Neural cell (in vitro differentiated cells): ENCODE results near the gene PDE4D. TPM values are rescaled to one million over a fixed set of nuclear protein-coding genes. Genes with fewer than 3 reads are reported as not detected.

Source experiments
- H2AFZ ChIP-seq: fragments of 200-600, 300-800 bp; sonication (generic), shearing (Covaris generic); 2 replicates; pipeline ENCODE4 v1.6.0; 2014; ENCODE audit warnings: low read depth, mild to moderate bottlenecking, antibody characterized with exemption, low read length, moderate library complexity
- H3F3A ChIP-seq: fragments of 200-600 bp; shearing (Covaris generic); 2 replicates; pipeline ENCODE4 v1.6.1; 2016; ENCODE audit warnings: mild to moderate bottlenecking, moderate library complexity, mixed read lengths, antibody characterized with exemption, low read length; ENCODE audit not compliant: insufficient read depth, poor library complexity, severe bottlenecking
- H3K27ac ChIP-seq: fragments of 200-600, 300-800 bp; sonication (generic), shearing (Covaris generic); 2 replicates; pipeline ENCODE4 v1.5.1; 2014; ENCODE audit warnings: mild to moderate bottlenecking, low read length, moderate library complexity
- H3K27me3 ChIP-seq: fragments of 300-800, 200-600 bp; sonication (generic), shearing (Covaris generic); 2 replicates; pipeline ENCODE4 v1.6.0; 2014; ENCODE audit warnings: mild to moderate bottlenecking, low read depth, low read length, moderate library complexity; ENCODE audit not compliant: insufficient read depth
- H3K36me3 ChIP-seq: fragments of 300-800, 200-600 bp; sonication (generic), shearing (Covaris generic); 2 replicates; pipeline ENCODE4 v1.5.1; 2014; ENCODE audit warnings: mild to moderate bottlenecking, antibody characterized with exemption, low read length, moderate library complexity; ENCODE audit not compliant: insufficient read depth
- H3K4me2 ChIP-seq: fragments of 300-800, 200-600 bp; sonication (generic), shearing (Covaris generic); 2 replicates; pipeline ENCODE4 v1.6.0; 2014; ENCODE audit warnings: mild to moderate bottlenecking, low read length
- H3K4me3 ChIP-seq: fragments of 300-800, 200-600 bp; sonication (generic), shearing (Covaris generic); 2 replicates; pipeline ENCODE4 v1.5.1; 2014; ENCODE audit warnings: mild to moderate bottlenecking, low read length, moderate library complexity
- H3K79me2 ChIP-seq: fragments of 200-600 bp; shearing (Covaris generic); replicated peaks from 2 replicates; pipeline ENCODE4 v1.6.0; 2014; ENCODE audit warnings: mild to moderate bottlenecking, low read length, moderate library complexity; ENCODE audit not compliant: insufficient read depth
- H3K9ac ChIP-seq: fragments of 300-800, 200-600 bp; sonication (generic), shearing (Covaris generic); 2 replicates; pipeline ENCODE4 v1.6.1; 2016; ENCODE audit warnings: mild to moderate bottlenecking, low read length, mixed read lengths
- H3K9me2 ChIP-seq: fragments of 200-600 bp; shearing (Covaris generic); 2 replicates; pipeline ENCODE4 v1.6.1; 2016; ENCODE audit warnings: mild to moderate bottlenecking, low read length, mixed read lengths; ENCODE audit not compliant: insufficient read depth
- H3K9me3 ChIP-seq: fragments of 200-600, 300-800 bp; sonication (generic), shearing (Covaris generic); 2 replicates; pipeline ENCODE4 v1.6.1; 2016; ENCODE audit warnings: mild to moderate bottlenecking, mixed run types, low read length, moderate library complexity, mixed read lengths
- H4K20me1 ChIP-seq: fragments of 200-600 bp; shearing (Covaris generic); 2 replicates; pipeline ENCODE4 v1.6.1; 2016; ENCODE audit warnings: mild to moderate bottlenecking, mixed run types; ENCODE audit not compliant: insufficient read depth
- EP300 ChIP-seq: fragments of 450-650 bp; conservative IDR thresholded peaks from 2 replicates; pipeline ENCODE4 v1.6.1; 2014; ENCODE audit warnings: antibody characterized with exemption, mild to moderate bottlenecking, moderate library complexity; ENCODE audit not compliant: poor library complexity, severe bottlenecking
- EZH2 ChIP-seq: fragments of 200-600, 300-800 bp; shearing (Covaris generic), sonication (generic); IDR thresholded peaks from 2 replicates; pipeline ENCODE4 v1.6.1; 2014; ENCODE audit warnings: antibody characterized with exemption, low read length, borderline replicate concordance, mild to moderate bottlenecking; ENCODE audit not compliant: insufficient read depth, poor library complexity, severe bottlenecking
- MXI1 ChIP-seq: fragments of 450-650 bp; conservative IDR thresholded peaks from 2 replicates; pipeline ENCODE4 v1.6.1; 2014; ENCODE audit warnings: antibody characterized with exemption, mild to moderate bottlenecking; ENCODE audit not compliant: poor library complexity, severe bottlenecking
- POLR2AphosphoS5 ChIP-seq: IDR thresholded peaks from 2 replicates; pipeline ENCODE4 v1.6.1; 2012
- RAD21 ChIP-seq: fragments of 450-650 bp; conservative IDR thresholded peaks from 2 replicates; pipeline ENCODE4 v1.6.1; 2014; ENCODE audit warnings: antibody characterized with exemption, mild to moderate bottlenecking, moderate library complexity
- SMC3 ChIP-seq: fragments of 450-650 bp; conservative IDR thresholded peaks from 2 replicates; pipeline ENCODE4 v1.6.1; 2014; ENCODE audit warnings: antibody characterized with exemption, mild to moderate bottlenecking, moderate library complexity; ENCODE audit not compliant: poor library complexity
- TAF1 ChIP-seq: IDR thresholded peaks from 2 replicates; pipeline ENCODE4 v1.6.1; 2012; ENCODE audit warnings: low read depth
- polyA plus RNA-seq: library from polyadenylated mRNA; depleted of rRNA; stranded (reverse); fragments of >200 nt; gene quantifications from 2 replicates; pipeline ENCODE4 v1.2.3, GENCODE V29; 2014
- TF ChIP-seq, protein P1 (sequence below): IDR thresholded peaks from 2 replicates; pipeline ENCODE4 v1.6.1; 2012; ENCODE audit warnings: borderline replicate concordance
- TF ChIP-seq, protein P2 (sequence below): fragments of 450-650 bp; IDR thresholded peaks from 2 replicates; pipeline ENCODE4 v1.5.1; 2014; ENCODE audit warnings: antibody characterized with exemption, mild to moderate bottlenecking, moderate library complexity; ENCODE audit not compliant: poor library complexity, severe bottlenecking

PDE4D gene
- polyA plus RNA-seq, 1 donor from 2014 or later = 42.8 TPM

DNA sequence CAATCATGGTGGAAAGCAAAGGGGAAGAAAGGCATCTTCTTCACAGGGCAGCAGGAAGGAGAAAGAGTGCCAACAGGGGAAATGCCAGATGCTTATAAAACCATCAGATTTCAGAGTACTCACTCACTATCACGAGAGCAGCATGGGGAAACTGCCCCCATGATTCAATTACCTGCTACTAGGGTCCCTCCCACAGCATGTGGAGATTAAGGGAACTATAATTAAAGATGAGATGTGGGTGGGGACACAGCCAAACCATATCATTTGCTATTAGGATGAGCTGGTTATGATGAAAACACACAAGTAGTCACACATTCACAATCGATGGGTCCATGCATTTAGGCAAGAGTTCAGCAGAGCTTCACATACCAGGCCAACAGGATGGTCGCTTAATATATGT, 469.0 kb downstream of the PDE4D start:
- no peak overlapping the region for H3K4me2 ChIP-seq
- no peak overlapping the region for H2AFZ ChIP-seq
- no peak overlapping the region for H3K27ac ChIP-seq
- no peaks in the 10 kb centered on the region for H3F3A ChIP-seq
- H3K9me3 ChIP-seq = no peaks in the 10 kb centered on the region
- H3K9ac ChIP-seq = no peak overlapping the region
- H3K36me3 ChIP-seq = no peaks in the 10 kb centered on the region
- H4K20me1 ChIP-seq = no peaks in the 10 kb centered on the region
- no peak for TF ChIP-seq TAF1
- TF ChIP-seq, protein P1, sequence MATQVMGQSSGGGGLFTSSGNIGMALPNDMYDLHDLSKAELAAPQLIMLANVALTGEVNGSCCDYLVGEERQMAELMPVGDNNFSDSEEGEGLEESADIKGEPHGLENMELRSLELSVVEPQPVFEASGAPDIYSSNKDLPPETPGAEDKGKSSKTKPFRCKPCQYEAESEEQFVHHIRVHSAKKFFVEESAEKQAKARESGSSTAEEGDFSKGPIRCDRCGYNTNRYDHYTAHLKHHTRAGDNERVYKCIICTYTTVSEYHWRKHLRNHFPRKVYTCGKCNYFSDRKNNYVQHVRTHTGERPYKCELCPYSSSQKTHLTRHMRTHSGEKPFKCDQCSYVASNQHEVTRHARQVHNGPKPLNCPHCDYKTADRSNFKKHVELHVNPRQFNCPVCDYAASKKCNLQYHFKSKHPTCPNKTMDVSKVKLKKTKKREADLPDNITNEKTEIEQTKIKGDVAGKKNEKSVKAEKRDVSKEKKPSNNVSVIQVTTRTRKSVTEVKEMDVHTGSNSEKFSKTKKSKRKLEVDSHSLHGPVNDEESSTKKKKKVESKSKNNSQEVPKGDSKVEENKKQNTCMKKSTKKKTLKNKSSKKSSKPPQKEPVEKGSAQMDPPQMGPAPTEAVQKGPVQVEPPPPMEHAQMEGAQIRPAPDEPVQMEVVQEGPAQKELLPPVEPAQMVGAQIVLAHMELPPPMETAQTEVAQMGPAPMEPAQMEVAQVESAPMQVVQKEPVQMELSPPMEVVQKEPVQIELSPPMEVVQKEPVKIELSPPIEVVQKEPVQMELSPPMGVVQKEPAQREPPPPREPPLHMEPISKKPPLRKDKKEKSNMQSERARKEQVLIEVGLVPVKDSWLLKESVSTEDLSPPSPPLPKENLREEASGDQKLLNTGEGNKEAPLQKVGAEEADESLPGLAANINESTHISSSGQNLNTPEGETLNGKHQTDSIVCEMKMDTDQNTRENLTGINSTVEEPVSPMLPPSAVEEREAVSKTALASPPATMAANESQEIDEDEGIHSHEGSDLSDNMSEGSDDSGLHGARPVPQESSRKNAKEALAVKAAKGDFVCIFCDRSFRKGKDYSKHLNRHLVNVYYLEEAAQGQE = no peak
- TF ChIP-seq, protein P2, sequence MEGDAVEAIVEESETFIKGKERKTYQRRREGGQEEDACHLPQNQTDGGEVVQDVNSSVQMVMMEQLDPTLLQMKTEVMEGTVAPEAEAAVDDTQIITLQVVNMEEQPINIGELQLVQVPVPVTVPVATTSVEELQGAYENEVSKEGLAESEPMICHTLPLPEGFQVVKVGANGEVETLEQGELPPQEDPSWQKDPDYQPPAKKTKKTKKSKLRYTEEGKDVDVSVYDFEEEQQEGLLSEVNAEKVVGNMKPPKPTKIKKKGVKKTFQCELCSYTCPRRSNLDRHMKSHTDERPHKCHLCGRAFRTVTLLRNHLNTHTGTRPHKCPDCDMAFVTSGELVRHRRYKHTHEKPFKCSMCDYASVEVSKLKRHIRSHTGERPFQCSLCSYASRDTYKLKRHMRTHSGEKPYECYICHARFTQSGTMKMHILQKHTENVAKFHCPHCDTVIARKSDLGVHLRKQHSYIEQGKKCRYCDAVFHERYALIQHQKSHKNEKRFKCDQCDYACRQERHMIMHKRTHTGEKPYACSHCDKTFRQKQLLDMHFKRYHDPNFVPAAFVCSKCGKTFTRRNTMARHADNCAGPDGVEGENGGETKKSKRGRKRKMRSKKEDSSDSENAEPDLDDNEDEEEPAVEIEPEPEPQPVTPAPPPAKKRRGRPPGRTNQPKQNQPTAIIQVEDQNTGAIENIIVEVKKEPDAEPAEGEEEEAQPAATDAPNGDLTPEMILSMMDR = no peak
- no peak for TF ChIP-seq SMC3
- TF ChIP-seq MXI1 = no peak
- TF ChIP-seq EZH2 = no peak
- TF ChIP-seq EP300 = no peak
- no peak for TF ChIP-seq POLR2AphosphoS5
- no peak for TF ChIP-seq RAD21
- H3K27me3 ChIP-seq = no peaks in the 10 kb centered on the region
- H3K4me3 ChIP-seq = no peak overlapping the region
- no peaks in the 10 kb centered on the region for H3K79me2 ChIP-seq
- no peaks in the 10 kb centered on the region for H3K9me2 ChIP-seq

DNA sequence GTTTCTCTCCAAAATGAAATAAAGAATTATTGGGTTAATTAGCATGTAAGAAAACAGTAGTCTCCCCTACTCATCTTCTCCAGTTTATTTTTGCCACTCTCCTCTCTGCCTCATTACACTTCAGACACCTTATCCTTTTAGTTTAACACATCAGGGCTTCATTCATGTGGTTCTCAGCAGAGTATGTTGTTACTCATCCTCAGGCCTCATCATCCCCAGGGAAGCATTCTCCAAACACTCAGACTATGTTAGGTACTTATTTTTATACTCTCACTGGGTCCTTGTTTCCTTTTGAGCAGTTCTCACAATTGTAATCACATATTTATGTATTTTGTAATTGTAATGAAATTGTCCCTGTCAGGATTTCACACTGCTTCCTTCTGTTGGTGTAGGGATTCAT, 470.5 kb downstream of the PDE4D start:
- TF ChIP-seq, protein P2 = no peak
- TF ChIP-seq EZH2 (no peak), SMC3 (no peak), EP300 (no peak), POLR2AphosphoS5 (no peak), TAF1 (no peak), RAD21 (no peak), MXI1 (no peak)
- TF ChIP-seq, protein P1 = no peak
- Histone ChIP-seq H3K27me3 (no peaks in the 10 kb centered on the region), H4K20me1 (no peaks in the 10 kb centered on the region), H3K9me3 (no peaks in the 10 kb centered on the region), H3K36me3 (no peaks in the 10 kb centered on the region), H3K4me2 (no peak overlapping the region), H3K9me2 (no peaks in the 10 kb centered on the region), H3K79me2 (no peaks in the 10 kb centered on the region), H2AFZ (no peak overlapping the region), H3F3A (no peaks in the 10 kb centered on the region), H3K27ac (no peak overlapping the region), H3K4me3 (no peak overlapping the region), H3K9ac (no peak overlapping the region)
